ENCODE measurements around the gene CSF2RB. TPM values are rescaled to one million over a fixed set of nuclear protein-coding genes. Genes with fewer than 3 reads are reported as not detected.

Gene CSF2RB
- total RNA-seq, 1 donor from 2014 or later: under 0.01 TPM

- TF ChIP-seq CTCF (conservative IDR thresholded peaks at IDR 0.05; ENCODE audit: low read depth, low read length): no peak
- H3K4me3 ChIP-seq (ENCODE audit: low read depth, low read length): no peak overlapping the region
- no peak for DNase-seq (ENCODE audit: low read depth)
Measured at GRCh38 chr22:36907253-36908195, 5.9 kb upstream of the CSF2RB start.

- no peak for TF ChIP-seq CTCF (conservative IDR thresholded peaks at IDR 0.05; ENCODE audit: low read depth, low read length)
- DNase-seq (ENCODE audit: low read depth): no peak
Measured at GRCh38 chr22:36910461-36910860, 3.0 kb upstream of the CSF2RB start.

GRCh38 chr22:36911887-36912661, 1.4 kb upstream of the CSF2RB start:
- H3K4me3 ChIP-seq (ENCODE audit: low read depth, low read length): no peak overlapping the region
- DNase-seq (ENCODE audit: low read depth): no peak
- no peak for TF ChIP-seq CTCF (conservative IDR thresholded peaks at IDR 0.05; ENCODE audit: low read depth, low read length)

More at GRCh38 chr22:36910461-36910860, 3.0 kb upstream of the CSF2RB start:
- no peak overlapping the region for H3K4me3 ChIP-seq (ENCODE audit: low read depth, low read length)

GRCh38 chr22:36912694-36913426, 568 bp upstream of the CSF2RB start:
- no peak for DNase-seq (ENCODE audit: low read depth)
- no peak for TF ChIP-seq CTCF (conservative IDR thresholded peaks at IDR 0.05; ENCODE audit: low read depth, low read length)
- no peak overlapping the region for H3K4me3 ChIP-seq (ENCODE audit: low read depth, low read length)

- no peak overlapping the region for H3K4me3 ChIP-seq (ENCODE audit: low read depth, low read length)
- no peak for TF ChIP-seq CTCF (conservative IDR thresholded peaks at IDR 0.05; ENCODE audit: low read depth, low read length)
- DNase-seq (ENCODE audit: low read depth): no peak
Measured at GRCh38 chr22:36914390-36914752, 943 bp downstream of the CSF2RB start.

GRCh38 chr22:36916034-36916433, 2.6 kb downstream of the CSF2RB start:
- TF ChIP-seq CTCF (conservative IDR thresholded peaks at IDR 0.05; ENCODE audit: low read depth, low read length): no peak
- no peak for DNase-seq (ENCODE audit: low read depth)
- H3K4me3 ChIP-seq (ENCODE audit: low read depth, low read length): no peak overlapping the region
